Endodermal cell (in vitro differentiated cells): ENCODE results near the gene DDX6. TPM values are rescaled to one million over a fixed set of nuclear protein-coding genes. Genes with fewer than 3 reads are reported as not detected.

ENCODE experiments used
- DNase-seq: peaks from one replicate; pipeline ENCODE4 v3.0.0-alpha.2; 2017
- H3K27ac ChIP-seq: 2 replicates; pipeline ENCODE4 v1.5.1; 2013; ENCODE audit warnings: mild to moderate bottlenecking, low read depth, low read length, moderate library complexity
- H3K27me3 ChIP-seq: 2 replicates; pipeline ENCODE4 v1.6.1; 2013; ENCODE audit warnings: mild to moderate bottlenecking, low read length, moderate library complexity; ENCODE audit not compliant: insufficient read depth, control insufficient read depth, poor library complexity, severe bottlenecking
- H3K36me3 ChIP-seq: 2 replicates; pipeline ENCODE4 v1.7.0; 2013; ENCODE audit warnings: mild to moderate bottlenecking, low read length, moderate library complexity; ENCODE audit not compliant: control insufficient read depth, insufficient read depth
- H3K4me1 ChIP-seq: one replicate; pipeline ENCODE4 v1.7.0; 2013; ENCODE audit warnings: low read length; ENCODE audit not compliant: control insufficient read depth, insufficient read depth
- H3K4me3 ChIP-seq: 2 replicates; pipeline ENCODE4 v1.5.1; 2013; ENCODE audit warnings: mild to moderate bottlenecking, low read length, moderate library complexity
- H3K9ac ChIP-seq: 2 replicates; pipeline ENCODE4 v1.6.1; 2013; ENCODE audit warnings: mild to moderate bottlenecking, low read length, moderate library complexity; ENCODE audit not compliant: poor library complexity, severe bottlenecking; ENCODE audit errors: extremely low read depth
- H3K9me3 ChIP-seq: 2 replicates; pipeline ENCODE4 v1.6.1; 2013; ENCODE audit warnings: mild to moderate bottlenecking, low read length, moderate library complexity; ENCODE audit not compliant: control insufficient read depth
- H3K27ac Mint-ChIP-seq: 2 replicates; pipeline ENCODE4 v1.8.0; 2020; ENCODE audit warnings: mixed read lengths
- H3K27me3 Mint-ChIP-seq: 2 replicates; pipeline ENCODE4 v1.8.0; 2021; ENCODE audit warnings: mild to moderate bottlenecking, mixed read lengths; ENCODE audit not compliant: insufficient read depth
- H3K36me3 Mint-ChIP-seq: 2 replicates; pipeline ENCODE4 v1.8.0; 2020; ENCODE audit warnings: low read depth, mixed read lengths
- H3K4me1 Mint-ChIP-seq: 2 replicates; pipeline ENCODE4 v1.8.0; 2020; ENCODE audit warnings: mixed read lengths
- H3K4me3 Mint-ChIP-seq: 2 replicates; pipeline ENCODE4 v1.8.0; 2020; ENCODE audit warnings: mild to moderate bottlenecking, moderate library complexity, mixed read lengths
- H3K9me3 Mint-ChIP-seq: 2 replicates; pipeline ENCODE4 v1.8.0; 2020; ENCODE audit warnings: mild to moderate bottlenecking, mixed read lengths
- CTCF ChIP-seq: fragments of 200-600 bp; sonication (generic); conservative IDR thresholded peaks from 2 replicates; pipeline ENCODE4 v1.5.0; 2021; ENCODE audit warnings: antibody characterized with exemption, mild to moderate bottlenecking
- WGBS, 2 experiments: methylation state at CpG; one replicate each; pipeline versions ENCODE4 v1.1.5 to v1.1.7; 2013; ENCODE audit warnings: missing lambda C conversion rate in 2 of 2, mixed read lengths in 1 of 2; ENCODE audit not compliant: insufficient coverage in 1 of 2, insufficient read length in 1 of 2; 5-methylcytosine and 5-hydroxymethylcytosine counted together
- total RNA-seq, 2 donors: library from RNA; stranded (reverse); fragmentation: NEBNext Ultra II Directional in 1 of 2; extraction: Animal tissue kit (Norgen Biotek cat#: 25700) in 1 of 2; gene quantifications; 2 replicates in 1 of 2; 3 replicates in 1 of 2; pipeline ENCODE4 v1.2.1, GENCODE V29; 2021

Gene DDX6
- total RNA-seq, 2 donors from 2014 or later: 103 to 133 TPM

GRCh38 chr11:118708296-118708695, 82.7 kb downstream of the DDX6 start:
- Mint-ChIP-seq H3K27me3 (peaks cover 33% of the 10 kb centered on the region), H3K9me3 (no peaks in the 10 kb centered on the region), H3K36me3 (peaks cover 4% of the 10 kb centered on the region), H3K4me3 (no peak overlapping the region), H3K4me1 (peaks cover 6% of the 10 kb centered on the region), H3K27ac (no peak overlapping the region)
- no peak for TF ChIP-seq CTCF
- Histone ChIP-seq H3K9me3 (no peaks in the 10 kb centered on the region), H3K27me3 (no peaks in the 10 kb centered on the region), H3K4me1 (no peaks in the 10 kb centered on the region), H3K9ac (no peak overlapping the region), H3K36me3 (no peaks in the 10 kb centered on the region), H3K27ac (no peak overlapping the region), H3K4me3 (no peak overlapping the region)
- 87% methylated on average over 6 of the region's 6 CpGs; no CpG with 5 or more reads in 1 of the 2 experiments for WGBS, 2 experiments
- no peak for DNase-seq

GRCh38 chr11:118706546-118706825, 84.5 kb downstream of the DDX6 start:
- Mint-ChIP-seq H3K4me1 (peaks cover 4% of the 10 kb centered on the region), H3K27me3 (peaks cover 33% of the 10 kb centered on the region), H3K9me3 (peaks cover 2% of the 10 kb centered on the region), H3K4me3 (no peak overlapping the region), H3K36me3 (peaks cover 4% of the 10 kb centered on the region), H3K27ac (no peak overlapping the region)
- no peak overlapping the region for H3K4me3 ChIP-seq
- no peak for TF ChIP-seq CTCF
- H3K9ac ChIP-seq: no peak overlapping the region
- H3K27me3 ChIP-seq: no peaks in the 10 kb centered on the region
- no peaks in the 10 kb centered on the region for H3K36me3 ChIP-seq
- H3K27ac ChIP-seq: peak overlapping the region; percentile 68
- WGBS, 2 experiments: 92 to 96% methylated on average over 6 to 7 of the region's 7 CpGs
- no peaks in the 10 kb centered on the region for H3K4me1 ChIP-seq
- H3K9me3 ChIP-seq: no peaks in the 10 kb centered on the region
- DNase-seq: no peak

- no peak overlapping the region for H3K4me3 Mint-ChIP-seq
- peaks cover 33% of the 10 kb centered on the region for H3K27me3 Mint-ChIP-seq
- no peaks in the 10 kb centered on the region for H3K9me3 ChIP-seq
- peaks cover 4% of the 10 kb centered on the region for H3K36me3 Mint-ChIP-seq
- no peak for TF ChIP-seq CTCF
- H3K36me3 ChIP-seq: no peaks in the 10 kb centered on the region
- DNase-seq: no peak
- peaks cover 5% of the 10 kb centered on the region for H3K9me3 Mint-ChIP-seq
- H3K4me1 ChIP-seq: no peaks in the 10 kb centered on the region
- peak overlapping the region; percentile 68 for H3K27ac ChIP-seq
- peaks cover 4% of the 10 kb centered on the region for H3K4me1 Mint-ChIP-seq
- no peak overlapping the region for H3K4me3 ChIP-seq
- H3K9ac ChIP-seq: no peak overlapping the region
- H3K27ac Mint-ChIP-seq: no peak overlapping the region
- 84 to 96% methylated on average over 11 to 12 of the region's 12 CpGs for WGBS, 2 experiments
- H3K27me3 ChIP-seq: no peaks in the 10 kb centered on the region
Measured at GRCh38 chr11:118705791-118706545, 85.0 kb downstream of the DDX6 start.
